NCI-H146 (cell line): ENCODE data around the gene MSN.
"Not testable (repeated sequence)": the region's sequence is repeated elsewhere in the genome, so short reads cannot be mapped to it uniquely, and the experiment has no call there.

Experiments
- DNase-seq: peaks from one replicate; lab custom pipeline; 2025; lab: John Stamatoyannopoulos, UW

MSN gene

DNA sequence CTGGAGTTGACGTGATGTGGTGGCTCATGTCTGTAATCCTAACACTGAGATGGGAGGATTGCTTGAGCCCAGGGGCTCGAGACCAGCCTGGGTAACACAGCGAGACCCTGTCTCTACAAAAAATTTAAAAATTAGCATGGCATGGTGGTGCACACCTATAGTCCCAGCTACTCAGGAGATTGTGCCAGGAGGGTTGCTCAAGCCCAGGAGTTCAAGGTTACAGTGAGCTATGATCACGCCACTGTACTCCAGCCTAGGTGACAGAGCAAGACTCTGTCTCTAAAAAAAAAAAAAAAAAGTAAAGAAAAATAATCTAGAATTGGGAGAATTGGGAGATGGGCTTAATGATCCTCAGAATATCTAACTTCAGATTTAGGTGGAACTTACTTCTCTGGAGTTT, 51.1 kb downstream of the MSN start:
- no peak for DNase-seq

- no peak for DNase-seq
These were observed 53.0 kb downstream of the MSN start for GRCh38 chrX:65720381-65720964.

GRCh38 chrX:65723706-65724105, 56.3 kb downstream of the MSN start:
- no peak for DNase-seq

- DNase-seq: no peak
These were observed 59.3 kb downstream of the MSN start for GRCh38 chrX:65726715-65727114.

- DNase-seq: no peak
These were observed 64.3 kb downstream of the MSN start for GRCh38 chrX:65731684-65732289.

GRCh38 chrX:65740909-65741308, 73.5 kb downstream of the MSN start:
- DNase-seq: no peak

DNA sequence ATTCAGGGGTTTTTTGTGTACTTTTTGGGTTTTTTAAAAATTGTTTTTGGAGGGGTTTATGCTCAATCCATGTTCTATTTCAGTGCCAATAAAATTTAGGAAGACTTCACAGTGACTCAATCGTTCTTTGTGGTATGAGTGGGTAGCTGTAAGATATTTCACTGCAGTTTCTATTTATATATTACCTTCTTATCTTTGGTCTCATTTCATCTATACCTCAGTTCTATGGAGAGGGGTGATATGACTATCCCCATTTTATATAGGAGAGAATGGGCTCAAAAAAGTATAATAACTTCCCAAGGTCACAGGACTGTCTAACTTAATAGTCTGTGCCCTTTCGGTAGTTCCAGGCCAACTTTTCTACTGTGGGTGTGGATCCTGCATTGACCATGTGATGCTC, 74.4 kb downstream of the MSN start:
- DNase-seq: no peak

- DNase-seq: no peak
These were observed 77.5 kb downstream of the MSN start for GRCh38 chrX:65744965-65745364.

DNA sequence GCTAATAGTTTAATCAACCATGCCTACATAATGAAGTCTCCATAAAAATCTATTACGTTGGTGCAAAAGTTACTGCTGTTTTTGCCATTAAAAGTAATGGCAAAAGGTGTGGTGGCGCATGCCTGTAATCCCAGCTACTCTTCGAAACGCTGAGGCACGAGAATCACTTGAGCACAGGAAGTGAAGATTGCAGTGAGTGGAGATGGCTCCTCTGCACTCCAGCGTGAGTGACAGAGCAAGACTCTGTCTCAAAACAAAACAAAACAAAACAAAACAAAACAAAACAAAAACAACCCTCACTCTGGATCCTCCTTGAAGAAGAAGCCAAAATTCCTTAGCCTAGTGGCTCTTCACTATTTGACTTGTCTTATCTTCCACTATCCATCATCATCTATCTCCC, 78.0 kb downstream of the MSN start:
- no peak for DNase-seq

GRCh38 chrX:65745992-65746391, 78.5 kb downstream of the MSN start:
- DNase-seq: no peak

DNA sequence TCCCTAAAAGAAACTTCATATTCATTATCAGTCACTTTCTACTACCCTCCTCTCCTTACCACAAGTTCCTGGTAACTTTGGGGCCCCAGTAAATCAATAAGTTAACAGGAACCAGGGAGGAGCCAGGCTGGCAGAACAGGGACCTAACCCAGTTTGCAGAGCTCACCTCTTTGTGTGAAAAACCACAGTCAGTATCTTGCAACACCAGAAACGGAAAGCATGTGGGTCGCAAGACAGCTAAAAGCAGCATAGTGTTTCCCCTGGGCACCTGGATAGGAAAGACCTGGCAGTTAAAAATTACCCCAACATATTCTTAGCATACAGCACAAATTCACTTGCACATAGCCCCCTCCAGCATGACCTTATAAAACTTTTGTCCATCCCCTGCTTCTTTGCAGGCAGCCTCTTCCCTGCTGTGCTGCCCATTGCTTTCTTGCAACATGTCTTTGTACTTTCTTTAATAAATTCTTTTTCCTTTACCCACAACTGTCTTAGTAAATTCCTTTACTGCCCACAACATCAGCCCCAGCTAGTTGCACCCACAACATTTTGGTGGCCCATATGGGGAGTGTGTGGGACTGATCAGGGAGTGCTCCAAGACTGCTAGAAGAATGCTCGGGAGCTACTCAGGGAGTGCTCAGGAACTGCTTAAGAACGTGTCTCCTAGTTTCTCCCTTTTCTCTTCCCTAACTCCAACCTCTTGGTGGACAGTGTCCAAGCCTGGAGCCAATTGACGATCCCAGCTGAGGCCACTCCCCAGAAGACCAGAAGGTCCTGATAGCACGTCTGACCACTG, 83.4 kb downstream of the MSN start:
- DNase-seq: no peak

GRCh38 chrX:65751519-65751918, 84.1 kb downstream of the MSN start:
- DNase-seq: no peak

DNA sequence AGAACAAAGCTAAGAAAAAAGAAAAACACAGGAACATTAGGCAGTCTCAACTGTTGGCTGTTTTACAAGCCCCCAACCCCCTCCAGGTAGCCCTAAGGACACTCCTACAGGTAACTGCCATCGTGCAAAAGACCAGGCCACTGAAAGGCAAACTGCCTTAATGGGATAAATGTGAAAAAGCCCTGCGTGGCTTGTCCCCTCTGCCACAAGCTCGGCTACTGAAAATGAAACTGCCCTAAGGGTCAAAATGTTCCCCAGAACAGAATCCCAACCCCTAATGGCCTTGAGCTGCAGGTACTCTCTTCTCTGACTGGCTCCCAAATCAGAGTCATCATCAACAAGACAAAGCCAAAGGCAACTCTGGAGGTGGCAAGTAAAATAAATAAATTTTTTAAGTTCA, 84.8 kb downstream of the MSN start:
- DNase-seq: no peak

DNA sequence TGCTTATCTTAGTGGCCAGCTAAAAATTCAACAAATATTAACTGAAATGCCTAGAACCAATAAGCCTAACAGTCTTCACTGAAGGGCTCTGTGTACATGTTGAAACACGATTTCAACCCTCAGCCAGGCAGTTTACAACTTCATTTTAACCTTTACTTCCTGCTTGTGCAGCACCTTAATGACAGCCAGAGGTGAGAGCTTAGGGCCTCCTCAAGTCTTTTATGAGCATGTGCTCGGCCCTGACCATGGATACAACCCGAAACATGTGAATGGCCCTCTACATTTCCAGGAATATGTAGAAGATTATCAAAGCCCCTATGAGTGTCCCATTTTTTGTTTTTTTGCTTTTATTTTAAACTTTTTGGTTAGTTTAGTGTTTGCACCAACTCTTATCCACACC, 88.3 kb downstream of the MSN start:
- DNase-seq: no peak

DNA sequence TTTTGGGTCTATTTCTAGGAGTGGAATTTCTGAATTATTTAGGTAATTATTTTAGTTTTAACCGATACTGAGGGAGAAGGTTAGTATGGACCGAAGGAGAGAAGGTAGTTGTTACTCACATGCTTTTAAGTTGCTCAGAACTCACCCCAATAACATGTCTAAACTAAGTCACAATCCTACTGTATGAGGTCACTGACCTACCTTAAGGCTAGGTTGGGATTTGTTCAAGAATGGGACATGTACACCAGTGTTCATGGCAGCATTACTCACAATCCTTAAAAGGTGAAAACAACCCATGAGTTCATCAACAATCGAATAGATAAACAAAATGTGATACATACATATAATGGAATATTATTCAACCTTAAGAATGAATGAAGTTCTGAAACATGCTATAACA, 90.5 kb downstream of the MSN start:
- DNase-seq: no peak

- DNase-seq: no peak
These were observed 91.1 kb downstream of the MSN start for GRCh38 chrX:65758505-65758904.

- DNase-seq: not testable (repeated sequence)
These were observed 92.1 kb downstream of the MSN start for GRCh38 chrX:65759525-65759924.

GRCh38 chrX:65769564-65770292, 102.3 kb downstream of the MSN start:
- no peak for DNase-seq

GRCh38 chrX:65772842-65773241, 105.4 kb downstream of the MSN start:
- DNase-seq: no peak

DNA sequence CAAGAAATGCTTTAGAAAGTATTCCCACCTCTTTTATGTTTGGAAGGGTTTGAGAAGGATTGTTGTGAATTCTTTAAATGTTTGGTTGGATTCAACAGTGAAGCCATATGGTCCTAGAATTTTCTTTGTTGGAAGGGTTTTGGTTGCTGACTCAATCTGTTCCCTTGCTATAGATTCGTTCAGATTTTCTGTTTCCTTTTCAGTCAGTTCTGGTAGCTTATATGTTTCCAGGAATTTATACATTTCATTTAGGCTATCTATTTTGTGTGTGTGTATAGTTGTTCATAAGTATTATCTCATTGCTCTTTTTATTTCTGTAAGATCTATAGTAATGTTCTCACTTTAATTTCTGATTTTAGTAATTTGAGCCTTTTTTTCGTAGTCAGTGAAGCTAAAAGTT, 114.4 kb downstream of the MSN start:
- DNase-seq: no peak

GRCh38 chrX:65783746-65784145, 116.3 kb downstream of the MSN start:
- DNase-seq: no peak
